Gastroesophageal sphincter (tissue), 3 donors: ENCODE results near the gene NLGN2.

ENCODE experiments used
- POLR2AphosphoS5 ChIP-seq: sonication (generic); formaldehyde crosslinking; IDR thresholded peaks from one replicate; pipeline ENCODE4 v1.6.1; 2017; ENCODE audit warnings: antibody characterized with exemption
- TF ChIP-seq, protein P1 (sequence below), 4 experiments: fragments of 200-600 bp in 2 of 4; fragments of 450-650 bp in 2 of 4; sonication (generic) in 1 of 4; IDR thresholded peaks; one replicate each; pipeline ENCODE4 v1.5.1; 2017 to 2019; ENCODE audit warnings: antibody characterized with exemption in 4 of 4, mild to moderate bottlenecking in 2 of 4, moderate library complexity in 2 of 4

DNA sequence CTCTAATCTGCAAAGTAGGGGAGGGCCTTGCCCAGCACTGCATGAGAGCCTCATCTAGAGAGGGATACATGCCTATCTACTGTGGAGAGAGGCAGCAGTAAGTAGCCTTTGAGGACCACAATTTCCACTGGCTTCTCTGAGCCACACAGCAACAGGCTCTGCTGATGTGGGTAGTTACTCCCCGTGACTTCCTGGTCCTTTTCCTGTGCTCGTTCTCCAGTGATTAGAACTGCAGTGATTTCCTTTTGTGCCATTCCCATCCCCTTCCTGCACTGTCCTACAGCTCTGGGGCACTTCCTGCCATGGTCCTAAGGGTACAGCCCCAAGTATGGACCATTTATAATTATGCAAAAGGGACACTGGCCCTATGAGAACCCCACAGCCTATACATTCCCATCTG, 16.3 kb upstream of the NLGN2 start:
- TF ChIP-seq POLR2AphosphoS5: no peak
- TF ChIP-seq, protein P1, sequence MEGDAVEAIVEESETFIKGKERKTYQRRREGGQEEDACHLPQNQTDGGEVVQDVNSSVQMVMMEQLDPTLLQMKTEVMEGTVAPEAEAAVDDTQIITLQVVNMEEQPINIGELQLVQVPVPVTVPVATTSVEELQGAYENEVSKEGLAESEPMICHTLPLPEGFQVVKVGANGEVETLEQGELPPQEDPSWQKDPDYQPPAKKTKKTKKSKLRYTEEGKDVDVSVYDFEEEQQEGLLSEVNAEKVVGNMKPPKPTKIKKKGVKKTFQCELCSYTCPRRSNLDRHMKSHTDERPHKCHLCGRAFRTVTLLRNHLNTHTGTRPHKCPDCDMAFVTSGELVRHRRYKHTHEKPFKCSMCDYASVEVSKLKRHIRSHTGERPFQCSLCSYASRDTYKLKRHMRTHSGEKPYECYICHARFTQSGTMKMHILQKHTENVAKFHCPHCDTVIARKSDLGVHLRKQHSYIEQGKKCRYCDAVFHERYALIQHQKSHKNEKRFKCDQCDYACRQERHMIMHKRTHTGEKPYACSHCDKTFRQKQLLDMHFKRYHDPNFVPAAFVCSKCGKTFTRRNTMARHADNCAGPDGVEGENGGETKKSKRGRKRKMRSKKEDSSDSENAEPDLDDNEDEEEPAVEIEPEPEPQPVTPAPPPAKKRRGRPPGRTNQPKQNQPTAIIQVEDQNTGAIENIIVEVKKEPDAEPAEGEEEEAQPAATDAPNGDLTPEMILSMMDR (IDR thresholded peaks at IDR 0.05): no peak
